NT2/D1 (cell line): ENCODE measurements around the gene HINFP.

Experiments used
- DNase-seq: peaks from one replicate; pipeline ENCODE4 v3.0.0-alpha.2; 2011; ENCODE audit warnings: low read depth, low spot score
- H3K27me3 ChIP-seq: 2 replicates; pipeline ENCODE4 v1.6.0; 2011; ENCODE audit warnings: mild to moderate bottlenecking; ENCODE audit not compliant: insufficient read length, insufficient read depth
- H3K36me3 ChIP-seq: 2 replicates; pipeline ENCODE4 v1.6.1; 2011; ENCODE audit warnings: mild to moderate bottlenecking, low read length, mixed read lengths; ENCODE audit not compliant: insufficient read depth, insufficient read length
- H3K4me1 ChIP-seq: 2 replicates; pipeline ENCODE4 v1.5.1; 2011; ENCODE audit not compliant: insufficient read depth, insufficient read length
- H3K4me3 ChIP-seq: 2 replicates; pipeline ENCODE4 v1.5.1; 2011; ENCODE audit warnings: low read depth; ENCODE audit not compliant: insufficient read length
- H3K9ac ChIP-seq: 2 replicates; pipeline ENCODE4 v1.6.0; 2011; ENCODE audit warnings: low read depth; ENCODE audit not compliant: insufficient read length
- H3K9me3 ChIP-seq: 2 replicates; pipeline ENCODE4 v1.5.1; 2011; ENCODE audit warnings: mild to moderate bottlenecking, low read length; ENCODE audit not compliant: insufficient read depth
- SUZ12 ChIP-seq: IDR thresholded peaks from 2 replicates; pipeline ENCODE4 v1.6.1; 2011; ENCODE audit not compliant: insufficient read length, insufficient read depth; ENCODE audit errors: extremely low read depth
- YY1 ChIP-seq: IDR thresholded peaks from 2 replicates; pipeline ENCODE4 v1.6.1; 2011; ENCODE audit not compliant: insufficient read length, insufficient read depth
- ZNF274 ChIP-seq: IDR thresholded peaks from 2 replicates; pipeline ENCODE4 v1.6.1; 2011; ENCODE audit warnings: mild to moderate bottlenecking, low read depth, low read length

Gene HINFP

GRCh38 chr11:119152604-119153003 lies 31.2 kb downstream of the HINFP start:
- Histone ChIP-seq H3K4me1 (peaks cover 5% of the 10 kb centered on the region), H3K27me3 (peaks cover 43% of the 10 kb centered on the region), H3K9me3 (no peaks in the 10 kb centered on the region), H3K36me3 (no peaks in the 10 kb centered on the region), H3K4me3 (no peak overlapping the region), H3K9ac (no peak overlapping the region)
- no peak for DNase-seq
- no peak for TF ChIP-seq YY1
- no peak for TF ChIP-seq SUZ12
- TF ChIP-seq ZNF274, result no peak

- no peak for DNase-seq
Measured at GRCh38 chr11:119153049-119153818, 31.9 kb downstream of the HINFP start.

GRCh38 chr11:119154178-119154577 lies 32.8 kb downstream of the HINFP start:
- Histone ChIP-seq H3K36me3 (no peaks in the 10 kb centered on the region), H3K4me1 (no peaks in the 10 kb centered on the region), H3K9me3 (no peaks in the 10 kb centered on the region), H3K4me3 (no peak overlapping the region), H3K27me3 (peaks cover 29% of the 10 kb centered on the region), H3K9ac (no peak overlapping the region)
- TF ChIP-seq ZNF274, result no peak
- TF ChIP-seq SUZ12, result no peak
- TF ChIP-seq YY1, result no peak
- no peak for DNase-seq

More at GRCh38 chr11:119153049-119153818, 31.9 kb downstream of the HINFP start:
- no peaks in the 10 kb centered on the region for H3K36me3 ChIP-seq
- H3K4me1 ChIP-seq, result peaks cover 2% of the 10 kb centered on the region
- TF ChIP-seq ZNF274, result no peak
- TF ChIP-seq SUZ12, result no peak
- TF ChIP-seq YY1, result no peak
- no peaks in the 10 kb centered on the region for H3K9me3 ChIP-seq
- peaks cover 36% of the 10 kb centered on the region for H3K27me3 ChIP-seq
- no peak overlapping the region for H3K4me3 ChIP-seq
- H3K9ac ChIP-seq, result no peak overlapping the region

GRCh38 chr11:119155733-119156492 lies 34.5 kb downstream of the HINFP start:
- TF ChIP-seq YY1 (no peak), ZNF274 (no peak), SUZ12 (no peak)
- no peaks in the 10 kb centered on the region for H3K9me3 ChIP-seq
- no peak overlapping the region for H3K4me3 ChIP-seq
- H3K36me3 ChIP-seq, result no peaks in the 10 kb centered on the region
- peaks cover 13% of the 10 kb centered on the region for H3K27me3 ChIP-seq
- H3K4me1 ChIP-seq, result no peaks in the 10 kb centered on the region
- H3K9ac ChIP-seq, result no peak overlapping the region
- no peak for DNase-seq

GRCh38 chr11:119156496-119156895 lies 35.1 kb downstream of the HINFP start:
- TF ChIP-seq ZNF274 (no peak), SUZ12 (no peak), YY1 (no peak)

GRCh38 chr11:119157063-119157462 lies 35.7 kb downstream of the HINFP start:
- Histone ChIP-seq H3K36me3 (no peaks in the 10 kb centered on the region), H3K9ac (no peak overlapping the region), H3K9me3 (no peaks in the 10 kb centered on the region), H3K4me3 (no peak overlapping the region), H3K4me1 (peaks cover 3% of the 10 kb centered on the region), H3K27me3 (peaks cover 5% of the 10 kb centered on the region)
- TF ChIP-seq SUZ12 (no peak), YY1 (no peak), ZNF274 (no peak)
- no peak for DNase-seq

More at GRCh38 chr11:119156496-119156895, 35.1 kb downstream of the HINFP start:
- Histone ChIP-seq H3K4me3 (no peak overlapping the region), H3K36me3 (no peaks in the 10 kb centered on the region), H3K27me3 (peaks cover 7% of the 10 kb centered on the region), H3K4me1 (peaks cover under 1% of the 10 kb centered on the region), H3K9me3 (no peaks in the 10 kb centered on the region), H3K9ac (no peak overlapping the region)
- DNase-seq, result no peak

GRCh38 chr11:119158467-119158866 lies 37.1 kb downstream of the HINFP start:
- Histone ChIP-seq H3K4me1 (peaks cover 3% of the 10 kb centered on the region), H3K27me3 (no peaks in the 10 kb centered on the region), H3K4me3 (no peak overlapping the region), H3K36me3 (no peaks in the 10 kb centered on the region), H3K9me3 (no peaks in the 10 kb centered on the region), H3K9ac (no peak overlapping the region)
- TF ChIP-seq YY1 (no peak), SUZ12 (no peak), ZNF274 (no peak)
- DNase-seq, result no peak
